LoVo (cell line): ENCODE results near the gene TTLL10.
A peak's percentile ranks its signal among the peaks of the same experiment; 100 is the strongest.
"Not testable (repeated sequence)": the region's sequence is repeated elsewhere in the genome, so short reads cannot be mapped to it uniquely, and the experiment has no call there.

ENCODE experiments used
- DNase-seq: peaks from one replicate; pipeline ENCODE4 v3.0.0-alpha.2; 2016; ENCODE audit warnings: low spot score

The TTLL10 gene

DNA sequence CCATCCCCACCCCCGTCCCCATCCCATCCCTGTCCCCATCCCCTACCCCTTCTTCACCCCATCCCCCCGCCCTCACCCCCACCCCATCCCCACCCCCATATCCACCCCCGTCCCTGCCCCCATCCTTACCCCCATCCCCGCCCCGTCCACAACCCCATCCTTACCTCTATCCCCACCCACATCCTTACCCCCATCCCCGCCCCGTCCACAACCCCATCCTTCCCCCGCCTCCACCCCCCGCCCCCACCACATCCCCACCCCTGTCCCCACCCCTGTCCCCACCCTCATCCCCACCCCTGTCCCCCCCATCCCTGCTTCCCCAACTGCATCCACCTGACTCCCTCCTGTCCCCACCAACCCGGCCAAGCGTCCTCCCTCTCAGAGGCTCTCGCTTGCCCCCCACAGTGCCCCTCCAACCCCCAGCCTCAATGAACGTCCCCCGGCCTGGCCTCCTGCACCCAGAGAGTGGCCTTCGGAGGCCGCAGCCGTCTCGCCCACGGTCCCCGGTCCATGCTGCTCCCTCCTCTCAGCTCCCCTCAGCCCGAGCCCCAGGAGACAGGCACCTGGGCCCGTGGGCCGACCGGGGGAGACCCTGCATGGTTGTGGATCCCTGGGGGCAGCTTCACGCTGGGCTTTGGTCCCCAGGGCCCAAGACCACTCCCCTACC is 32.3 kb upstream of the TTLL10 start:
- DNase-seq: no peak

DNA sequence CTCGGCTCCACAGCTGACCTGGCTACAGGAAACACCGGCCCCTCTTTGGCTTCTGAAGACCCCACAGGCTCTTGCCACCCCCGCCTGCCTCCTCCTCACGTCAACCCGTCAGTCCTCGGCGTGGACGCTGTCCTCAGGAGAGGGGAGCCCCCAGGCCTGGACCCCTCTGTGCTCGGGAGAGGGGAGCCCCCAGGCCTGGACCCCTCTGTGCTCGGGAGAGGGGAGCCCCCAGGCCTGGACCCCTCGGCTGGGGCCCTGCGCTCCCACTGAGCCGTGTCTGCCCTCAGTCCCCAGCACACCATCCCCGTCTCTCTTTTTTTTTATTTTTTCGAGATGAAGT is 31.8 kb upstream of the TTLL10 start:
- no peak for DNase-seq

DNA sequence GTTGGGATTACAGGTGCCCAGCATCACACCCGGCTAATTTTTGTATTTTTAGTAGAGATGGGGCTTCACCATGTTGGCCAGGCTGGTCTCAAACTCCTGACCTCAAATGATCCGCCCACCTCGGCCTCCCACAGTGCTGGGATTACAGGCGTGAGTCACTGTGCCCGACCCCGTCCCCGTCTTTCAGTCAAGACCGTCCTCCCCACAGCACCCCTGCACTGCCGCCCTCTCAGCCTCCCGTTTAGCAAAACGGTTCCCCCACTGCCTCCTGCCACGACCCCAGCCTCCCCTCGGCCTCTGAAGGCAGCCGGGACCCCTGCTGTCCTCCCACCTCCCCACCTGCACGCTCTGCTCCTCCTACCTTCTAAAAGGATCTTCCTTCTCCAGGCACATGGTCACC is 31.3 kb upstream of the TTLL10 start:
- DNase-seq: not testable (repeated sequence)

DNA sequence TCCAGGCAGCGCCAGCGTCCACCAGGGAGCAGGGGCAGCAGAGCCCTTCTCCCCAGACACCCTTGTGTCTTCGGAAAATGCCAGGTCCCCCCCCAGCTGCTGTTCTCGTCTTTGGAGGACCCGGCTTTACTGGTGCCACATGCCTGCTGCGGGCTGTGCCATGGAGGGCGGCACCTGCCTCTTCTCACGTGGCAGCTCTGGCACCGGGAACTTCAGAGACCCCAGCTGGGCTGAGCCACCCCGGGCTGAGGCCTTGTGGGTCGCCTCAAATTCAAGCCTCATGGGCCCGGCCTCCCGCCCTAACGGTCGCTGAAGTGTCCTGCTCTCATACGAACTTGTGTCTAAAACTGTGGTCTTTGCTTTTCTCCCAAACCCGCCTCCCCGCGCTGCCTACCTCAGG is 30.8 kb upstream of the TTLL10 start:
- no peak for DNase-seq

DNA sequence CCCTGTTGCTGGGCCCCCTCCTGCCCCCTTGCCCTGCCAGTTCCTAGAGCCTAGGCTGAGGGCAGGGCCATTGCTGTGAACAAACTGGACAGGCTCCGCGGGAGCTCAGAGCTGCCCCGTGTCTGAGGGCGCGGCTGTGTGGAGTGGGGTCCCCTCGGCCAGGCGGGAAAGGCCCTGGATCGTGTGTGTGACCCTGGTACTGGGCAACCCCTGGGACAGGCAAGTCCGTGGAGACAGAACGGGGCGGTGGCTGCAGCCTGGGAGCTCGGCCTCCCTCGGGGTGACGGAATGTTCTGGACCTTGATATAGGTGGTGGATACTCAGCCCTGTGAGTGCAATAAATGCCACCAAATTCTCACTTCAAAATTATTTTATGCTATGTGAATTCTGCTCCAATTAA is 30.0 kb upstream of the TTLL10 start:
- DNase-seq: no peak

DNA sequence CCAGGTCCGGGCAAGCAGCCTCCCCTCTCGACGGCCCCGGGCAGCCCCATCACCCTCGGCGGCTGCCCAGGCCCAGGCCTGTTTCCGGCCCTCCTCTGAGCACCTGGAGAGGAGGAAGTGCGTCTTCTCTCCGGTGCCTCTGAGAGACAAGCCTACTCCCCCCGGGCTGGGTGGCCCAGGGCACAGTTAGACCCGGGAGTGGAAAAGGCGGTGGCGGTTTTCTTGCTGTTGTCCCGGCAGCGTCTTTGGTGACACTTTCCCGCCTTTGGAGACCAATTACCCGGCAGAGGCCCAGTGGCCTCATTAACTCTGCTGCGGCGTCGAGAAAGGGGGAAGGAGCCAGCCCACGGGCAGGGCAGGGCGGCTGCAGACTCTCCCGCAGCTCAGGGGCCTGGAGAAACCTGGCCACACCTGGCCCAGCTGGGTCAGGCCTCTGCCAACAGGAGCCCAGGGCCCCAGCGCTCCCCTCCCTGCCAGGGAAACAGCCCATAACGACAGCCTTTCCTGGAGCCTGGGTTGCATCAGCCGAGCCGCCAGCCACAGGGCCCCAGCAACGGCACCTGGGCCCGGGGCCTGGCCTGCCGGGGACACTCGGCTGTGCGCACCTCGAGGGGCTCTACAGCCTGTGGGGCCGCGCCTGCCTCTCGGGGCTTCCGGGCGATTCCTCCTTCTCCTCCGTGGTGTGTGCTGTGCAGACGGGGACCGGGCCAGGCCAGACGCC is 29.4 kb upstream of the TTLL10 start:
- peak; percentile 57 for DNase-seq

DNA sequence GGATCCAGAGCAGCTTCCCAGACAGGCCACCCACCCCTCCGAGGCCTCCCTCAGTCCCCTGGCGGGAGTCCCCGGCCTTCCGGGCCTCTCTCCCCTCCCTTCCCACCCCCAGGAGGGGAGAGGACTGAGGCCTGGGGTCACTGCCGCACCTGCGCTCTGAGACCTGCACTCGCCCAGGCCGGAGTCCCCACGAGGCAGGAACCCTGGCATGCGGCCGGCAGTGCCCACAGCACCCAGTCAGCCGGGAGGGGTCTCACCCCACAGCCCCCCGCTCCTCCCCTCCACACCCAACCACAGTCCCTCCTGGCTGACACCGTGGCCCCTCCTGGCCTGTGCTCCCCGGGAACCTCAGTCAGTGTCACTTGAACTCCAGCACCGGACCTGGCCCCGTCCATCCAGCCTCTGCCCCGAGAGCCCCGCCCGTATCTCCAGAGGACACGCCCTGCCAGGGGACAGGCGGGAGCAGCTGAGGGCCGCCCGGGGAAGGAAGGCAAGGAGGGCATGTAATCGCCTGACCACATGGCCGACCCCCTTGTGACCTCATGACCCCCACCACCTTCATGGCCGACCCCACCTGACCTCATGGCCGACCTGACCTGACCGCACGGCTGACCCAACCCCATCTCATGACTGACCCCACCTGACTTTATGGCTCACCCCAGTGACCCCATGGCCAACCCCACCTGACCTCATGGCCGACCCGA is 28.7 kb upstream of the TTLL10 start:
- no peak for DNase-seq

DNA sequence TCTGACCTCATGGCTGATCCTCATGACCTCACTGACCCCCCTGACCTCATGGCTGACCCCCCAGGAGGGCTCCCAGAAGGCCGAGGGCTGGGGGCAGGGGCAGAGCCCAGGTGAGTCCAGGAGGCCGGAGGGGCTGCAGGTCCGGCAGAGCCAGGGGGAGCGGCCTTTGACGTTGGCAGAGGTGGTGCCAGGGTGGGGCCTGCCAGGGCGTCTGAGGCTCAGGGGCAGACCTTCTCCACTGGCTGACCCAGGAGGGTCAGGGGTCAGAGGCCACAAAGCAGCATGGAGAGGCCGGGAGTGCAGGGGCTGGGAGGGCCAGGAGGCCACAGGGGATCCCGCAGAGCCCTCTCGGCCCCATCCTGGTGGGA is 28.1 kb upstream of the TTLL10 start:
- DNase-seq: no peak

DNA sequence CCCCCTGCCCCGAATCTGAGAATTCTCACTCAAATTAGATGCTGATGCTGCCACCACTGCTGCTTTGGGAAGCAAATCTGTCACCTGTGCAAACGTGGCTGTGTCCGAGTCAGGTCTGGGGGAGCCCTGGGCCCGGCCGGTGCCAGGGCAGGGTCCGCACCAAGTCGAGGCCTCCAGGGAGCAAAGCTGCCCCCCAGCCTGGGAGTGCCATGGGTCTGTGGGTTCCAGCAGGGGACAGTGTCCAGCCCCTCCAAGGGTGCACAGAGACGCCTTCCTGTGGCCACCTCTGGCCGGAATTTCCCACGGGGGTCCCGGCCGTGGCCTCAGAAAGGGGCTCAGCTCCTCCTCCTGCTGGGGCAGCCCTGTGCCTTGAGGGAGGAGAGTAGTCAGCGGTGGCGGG is 27.7 kb upstream of the TTLL10 start:
- DNase-seq: no peak

DNA sequence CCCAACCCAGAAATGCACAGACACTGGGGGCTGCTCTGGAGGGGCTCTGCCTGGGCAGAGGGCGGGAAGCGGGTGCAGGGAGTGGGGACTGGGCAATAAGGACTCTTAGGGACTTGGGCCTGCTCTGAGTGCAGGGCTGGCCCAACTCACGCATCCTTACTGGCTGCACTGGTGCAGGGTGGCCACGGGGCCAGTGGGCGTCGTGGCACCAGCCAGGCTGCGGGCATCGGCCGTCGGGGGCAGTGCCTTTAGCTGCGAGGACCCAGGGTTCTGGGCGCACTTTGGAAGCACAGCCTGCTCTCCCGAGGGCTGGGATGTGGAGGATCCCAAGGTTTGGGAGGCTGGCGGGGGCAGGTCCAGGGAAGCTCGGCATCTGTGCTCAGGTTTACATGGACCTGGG is 27.1 kb upstream of the TTLL10 start:
- no peak for DNase-seq

DNA sequence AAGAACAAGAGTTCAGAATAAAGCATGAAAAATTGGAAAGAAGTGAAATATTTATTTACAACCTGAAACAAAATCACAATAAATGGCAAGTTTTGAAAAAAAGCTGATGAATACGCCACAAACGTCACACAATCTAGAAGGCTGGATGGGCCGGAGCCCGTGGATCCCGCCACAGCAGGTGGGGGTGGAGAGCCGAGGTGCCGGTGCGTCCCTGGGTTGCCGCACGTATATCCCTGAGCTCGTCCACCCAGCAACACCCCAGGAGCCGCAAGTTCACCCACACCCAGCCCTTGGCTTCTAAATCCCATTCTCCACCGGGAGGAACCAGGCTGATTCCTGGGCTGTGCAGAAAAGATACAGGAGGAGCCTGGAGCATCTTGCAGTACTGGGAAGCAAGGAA is 25.6 kb upstream of the TTLL10 start:
- no peak for DNase-seq

DNA sequence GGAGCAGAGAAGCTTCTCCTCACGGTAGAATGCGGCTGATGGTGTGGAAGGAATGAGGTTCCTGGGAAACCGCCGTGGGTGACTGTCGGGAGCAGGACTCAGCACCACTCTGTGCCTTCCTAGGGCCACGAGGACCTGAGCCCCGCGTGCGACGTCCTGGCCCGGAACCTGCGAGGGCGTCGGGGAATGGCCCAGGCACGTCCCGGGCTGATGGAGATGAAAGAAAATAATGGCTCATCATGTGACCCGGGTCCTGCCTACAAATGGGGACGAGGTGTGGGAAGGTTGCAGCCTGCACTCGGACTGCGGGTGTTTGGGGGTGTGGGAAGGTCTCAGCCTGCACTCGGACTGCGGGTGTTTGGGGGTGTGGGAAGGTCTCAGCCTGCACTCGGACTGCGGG is 25.1 kb upstream of the TTLL10 start:
- DNase-seq: no peak

DNA sequence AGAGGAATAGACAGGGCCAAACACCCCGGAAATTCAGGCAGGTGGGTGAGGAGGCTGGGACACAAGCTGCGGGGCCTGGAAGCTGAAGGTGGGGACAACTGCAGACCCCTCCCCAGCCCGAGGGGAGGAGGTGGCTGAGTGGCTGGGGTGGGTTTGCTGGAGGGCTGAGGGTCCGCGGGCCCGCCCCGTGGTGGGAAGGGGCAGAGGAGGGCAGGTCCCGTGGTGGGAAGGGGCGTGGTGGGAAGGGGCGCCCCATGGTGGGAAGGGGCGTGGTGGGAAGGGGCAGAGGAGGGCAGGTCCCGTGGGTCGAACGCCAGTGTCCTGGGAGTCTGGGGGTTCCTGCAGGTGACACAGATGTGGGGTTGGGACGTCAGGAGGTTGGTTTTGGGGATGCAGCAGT is 24.3 kb upstream of the TTLL10 start:
- DNase-seq: no peak

DNA sequence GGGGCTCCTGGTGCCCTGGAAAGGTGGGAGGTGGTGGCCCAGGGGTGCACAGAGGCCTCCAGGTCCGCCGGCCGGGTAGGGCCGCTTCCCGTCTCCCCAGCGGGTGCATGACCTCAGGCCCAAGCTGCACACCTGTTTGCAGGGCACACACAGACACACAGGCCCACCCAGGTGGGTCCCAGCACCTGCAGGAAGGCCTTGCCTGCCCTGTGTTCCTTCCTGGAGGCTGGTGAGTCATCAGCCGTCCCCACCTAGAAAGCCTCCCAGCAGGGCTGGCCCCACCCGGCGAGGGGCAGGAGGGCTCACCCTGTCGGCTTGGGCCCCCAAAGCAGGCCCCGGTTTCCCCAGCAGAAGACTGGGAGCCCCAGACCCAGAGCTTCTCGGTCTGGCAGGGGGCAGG is 23.6 kb upstream of the TTLL10 start:
- DNase-seq: no peak

DNA sequence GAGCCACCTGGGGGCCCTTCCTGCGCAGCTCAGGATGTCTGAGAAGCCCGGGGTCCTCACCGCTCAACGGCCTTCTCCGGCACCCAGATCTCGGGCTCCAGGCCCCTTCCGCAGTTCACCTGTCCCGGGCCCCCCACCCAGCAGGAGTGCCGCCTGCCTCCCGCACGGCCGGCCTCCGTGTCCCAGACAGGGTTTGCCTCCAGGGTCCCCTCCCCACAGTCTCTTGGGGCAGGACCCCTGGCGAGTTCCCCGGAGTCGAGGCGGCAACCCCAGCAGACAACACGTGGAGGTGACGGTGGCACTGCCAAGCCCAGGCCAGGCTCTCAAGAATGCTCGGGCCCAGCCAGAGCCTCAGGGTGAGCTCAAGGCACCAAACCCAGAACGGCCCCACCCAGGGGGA is 22.4 kb upstream of the TTLL10 start:
- DNase-seq: no peak

DNA sequence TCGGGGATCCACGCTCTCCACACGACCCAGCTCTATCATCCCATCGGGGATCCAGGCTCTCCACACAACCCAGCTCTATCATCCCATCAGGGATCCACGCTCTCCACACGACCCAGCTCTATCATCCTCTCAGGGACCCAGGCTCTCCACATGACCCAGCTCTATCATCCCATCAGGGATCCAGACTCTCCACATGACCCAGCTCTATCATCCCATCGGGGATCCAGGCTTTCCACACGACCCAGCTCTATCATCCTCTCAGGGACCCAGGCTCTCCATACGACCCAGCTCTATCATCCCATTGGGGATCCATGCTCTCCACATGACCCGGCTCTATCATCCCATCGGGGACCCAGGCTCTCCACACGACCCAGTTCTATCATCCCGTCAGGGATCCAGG is 21.2 kb upstream of the TTLL10 start:
- DNase-seq: not testable (repeated sequence)

DNA sequence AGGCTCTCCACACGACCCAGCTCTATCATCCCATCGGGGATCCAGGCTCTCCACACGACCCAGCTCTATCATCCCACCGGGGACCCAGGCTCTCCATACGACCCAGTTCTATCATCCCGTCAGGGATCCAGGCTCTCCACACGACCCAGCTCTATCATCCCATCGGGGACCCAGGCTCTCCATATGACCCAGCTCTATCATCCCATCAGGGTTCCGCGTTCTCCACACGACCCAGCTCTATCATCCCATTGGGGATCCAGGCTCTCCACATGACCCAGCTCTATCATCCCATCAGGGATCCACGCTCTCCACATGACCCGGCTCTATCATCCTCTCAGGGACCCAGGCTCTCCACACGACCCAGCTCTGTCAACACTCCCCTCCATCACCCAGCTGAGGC is 20.5 kb upstream of the TTLL10 start:
- DNase-seq: not testable (repeated sequence)

DNA sequence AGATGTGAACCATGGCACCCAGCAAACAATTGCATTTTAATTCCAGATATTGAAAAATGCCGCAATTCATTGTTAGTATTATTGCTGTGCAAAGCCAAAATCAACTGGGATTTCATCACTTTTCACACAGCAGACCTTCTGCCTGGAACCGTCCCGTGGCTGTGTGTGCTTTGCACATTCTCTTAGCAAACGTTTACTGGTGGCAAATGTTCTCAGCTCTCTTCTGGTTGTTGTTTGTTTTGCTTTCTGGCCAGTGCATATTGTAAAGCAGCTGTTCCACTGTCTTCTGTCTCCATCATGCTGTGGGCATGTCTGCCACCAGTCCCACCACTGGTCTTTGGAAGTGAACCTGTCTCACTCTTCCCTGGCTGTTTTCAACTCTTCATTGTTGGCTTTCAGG is 19.8 kb upstream of the TTLL10 start:
- no peak for DNase-seq

DNA sequence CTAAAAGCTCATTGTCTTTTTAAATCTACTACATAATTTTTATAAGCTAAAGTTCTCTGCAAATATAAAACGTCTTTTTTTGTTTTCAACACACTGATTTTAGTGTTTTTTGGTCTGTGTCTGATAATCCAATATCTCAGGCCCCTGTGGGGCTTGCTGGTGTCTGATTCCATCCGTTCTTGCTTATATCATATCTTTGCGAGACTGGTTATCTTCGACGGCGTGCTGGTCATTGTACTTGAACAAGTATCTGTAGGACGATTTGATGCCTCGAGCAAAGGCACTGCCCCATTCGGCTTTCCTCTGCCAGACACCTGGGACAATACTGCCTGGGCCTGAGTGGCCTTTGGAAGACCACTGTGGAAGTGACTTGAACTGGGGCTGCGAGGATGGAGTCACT is 18.4 kb upstream of the TTLL10 start:
- no peak for DNase-seq

DNA sequence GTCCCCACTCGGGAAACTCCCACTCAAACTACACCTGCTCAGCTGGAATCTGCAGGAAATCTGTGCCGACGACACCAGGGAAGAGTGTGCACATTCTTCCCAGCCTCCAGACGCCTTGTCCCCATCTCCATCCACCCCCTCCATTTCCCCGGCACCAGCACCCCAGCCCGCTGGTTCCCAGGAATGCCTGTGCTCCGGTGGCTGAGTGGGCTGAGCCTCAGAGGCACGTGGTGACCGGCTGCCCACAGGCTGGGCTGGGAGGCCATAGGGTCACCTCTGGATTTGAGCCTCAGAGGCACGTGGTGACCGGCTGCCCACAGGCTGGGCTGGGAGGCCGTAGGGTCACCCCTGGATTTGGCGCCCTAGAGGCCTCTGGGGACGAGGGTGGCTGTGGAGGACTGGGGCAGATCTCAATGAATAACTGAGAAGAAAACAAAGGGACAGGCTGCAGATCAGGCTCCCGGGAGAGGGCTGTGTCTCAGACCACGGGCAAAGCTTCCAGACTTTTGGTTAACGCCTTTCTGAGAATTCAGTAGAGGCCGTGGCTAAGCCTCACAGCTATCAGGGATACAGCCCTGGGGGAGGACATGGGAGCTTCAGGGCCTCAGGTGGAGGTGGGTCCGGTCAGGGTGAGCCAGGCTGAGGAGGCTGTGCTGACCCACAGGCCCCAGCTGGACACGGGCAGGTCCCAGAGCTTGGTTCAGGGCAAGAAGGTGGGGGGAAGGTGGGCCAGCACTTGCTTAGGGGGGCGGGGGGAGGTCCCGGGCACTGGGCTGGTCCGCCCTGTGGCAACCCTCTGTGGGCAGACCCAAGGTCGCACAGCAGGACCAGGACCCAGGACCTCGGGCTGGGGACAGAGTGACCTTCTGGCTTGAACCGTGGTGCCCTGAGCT is 17.3 kb upstream of the TTLL10 start:
- DNase-seq: no peak

DNA sequence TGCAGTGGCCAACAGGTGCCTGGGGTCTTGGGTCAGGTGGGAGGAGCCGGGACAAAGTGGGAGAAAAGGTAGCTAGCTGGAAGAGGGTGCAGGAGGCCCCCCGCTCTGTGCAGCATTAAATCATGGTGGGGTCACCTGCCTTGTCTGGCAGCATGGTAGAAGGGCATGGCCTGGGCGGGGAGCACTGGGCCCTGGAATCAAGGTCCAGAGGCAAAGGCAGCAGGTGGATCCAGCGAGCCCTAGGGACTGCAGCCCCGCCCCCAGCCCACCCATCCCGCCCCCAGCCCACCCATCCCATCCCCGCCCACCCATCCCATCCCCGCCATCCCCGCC is 16.7 kb upstream of the TTLL10 start:
- DNase-seq: no peak

DNA sequence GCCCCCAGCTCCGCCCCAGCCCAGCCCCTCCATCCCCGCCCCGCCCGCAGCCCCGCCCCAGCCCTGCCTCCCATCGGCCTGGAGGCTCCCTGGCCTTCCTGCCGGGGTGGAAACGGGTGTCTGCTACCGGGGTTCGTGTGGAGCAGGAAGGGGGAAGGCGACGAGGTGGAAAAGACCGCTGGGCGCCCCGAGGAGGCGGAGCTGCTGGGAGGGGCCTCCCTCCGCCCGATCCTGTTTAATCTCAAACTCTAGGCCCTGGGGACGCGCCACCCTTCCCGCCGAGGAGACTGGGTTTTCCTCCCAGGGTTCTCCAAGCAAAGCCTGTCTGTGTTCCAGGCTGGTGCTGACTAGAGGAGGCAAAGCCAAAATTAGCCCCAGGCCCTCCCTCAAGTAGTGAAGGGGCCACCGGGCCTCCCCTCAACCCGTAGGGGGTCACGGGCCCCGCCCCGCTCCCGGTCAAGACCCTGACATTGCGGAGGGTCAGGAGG is 16.2 kb upstream of the TTLL10 start:
- peak; percentile 81 for DNase-seq
